Measurements from ENCODE around the gene KIF25.

The KIF25 gene

GRCh38 chr6:167979436-167980139 is 17.9 kb upstream of the KIF25 start:
- Histone ChIP-seq H2AFZ (ENCODE audit: low read length) (no peak overlapping the region), H3K9ac (ENCODE audit: low read depth, low read length, poor library complexity, severe bottlenecking) (no peak overlapping the region), H3K27me3 (ENCODE audit: insufficient read depth, low read length, poor library complexity, severe bottlenecking) (no peaks in the 10 kb centered on the region), H3K9me3 (ENCODE audit: insufficient read depth, low read depth, low read length) (no peaks in the 10 kb centered on the region; the same call in 1 of the 2 replicates), H3F3A (ENCODE audit: low read depth) (no peaks in the 10 kb centered on the region), H3K36me3 (ENCODE audit: insufficient read depth, low read length) (no peaks in the 10 kb centered on the region), H3K79me2 (ENCODE audit: insufficient read depth, low read length) (no peaks in the 10 kb centered on the region), H3K4me1 (ENCODE audit: insufficient read depth, low read length, poor library complexity, severe bottlenecking) (no peaks in the 10 kb centered on the region), H3K4me2 (ENCODE audit: low read depth, low read length, poor library complexity, severe bottlenecking) (no peak overlapping the region), H3K9me2 (replicated peaks; ENCODE audit: low read depth, low read length) (no peaks in the 10 kb centered on the region), H3K4me3 (ENCODE audit: low read length, poor library complexity, severe bottlenecking) (no peak overlapping the region), H4K20me1 (ENCODE audit: insufficient read depth, low read length, poor library complexity, severe bottlenecking) (no peaks in the 10 kb centered on the region)
- no peak for TF ChIP-seq EZH2phosphoT487 (IDR thresholded peaks at IDR 0.05; ENCODE audit: borderline replicate concordance)
- TF ChIP-seq, protein P1, sequence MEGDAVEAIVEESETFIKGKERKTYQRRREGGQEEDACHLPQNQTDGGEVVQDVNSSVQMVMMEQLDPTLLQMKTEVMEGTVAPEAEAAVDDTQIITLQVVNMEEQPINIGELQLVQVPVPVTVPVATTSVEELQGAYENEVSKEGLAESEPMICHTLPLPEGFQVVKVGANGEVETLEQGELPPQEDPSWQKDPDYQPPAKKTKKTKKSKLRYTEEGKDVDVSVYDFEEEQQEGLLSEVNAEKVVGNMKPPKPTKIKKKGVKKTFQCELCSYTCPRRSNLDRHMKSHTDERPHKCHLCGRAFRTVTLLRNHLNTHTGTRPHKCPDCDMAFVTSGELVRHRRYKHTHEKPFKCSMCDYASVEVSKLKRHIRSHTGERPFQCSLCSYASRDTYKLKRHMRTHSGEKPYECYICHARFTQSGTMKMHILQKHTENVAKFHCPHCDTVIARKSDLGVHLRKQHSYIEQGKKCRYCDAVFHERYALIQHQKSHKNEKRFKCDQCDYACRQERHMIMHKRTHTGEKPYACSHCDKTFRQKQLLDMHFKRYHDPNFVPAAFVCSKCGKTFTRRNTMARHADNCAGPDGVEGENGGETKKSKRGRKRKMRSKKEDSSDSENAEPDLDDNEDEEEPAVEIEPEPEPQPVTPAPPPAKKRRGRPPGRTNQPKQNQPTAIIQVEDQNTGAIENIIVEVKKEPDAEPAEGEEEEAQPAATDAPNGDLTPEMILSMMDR (conservative IDR thresholded peaks at IDR 0.05; ENCODE audit: low read length) = no peak

DNA sequence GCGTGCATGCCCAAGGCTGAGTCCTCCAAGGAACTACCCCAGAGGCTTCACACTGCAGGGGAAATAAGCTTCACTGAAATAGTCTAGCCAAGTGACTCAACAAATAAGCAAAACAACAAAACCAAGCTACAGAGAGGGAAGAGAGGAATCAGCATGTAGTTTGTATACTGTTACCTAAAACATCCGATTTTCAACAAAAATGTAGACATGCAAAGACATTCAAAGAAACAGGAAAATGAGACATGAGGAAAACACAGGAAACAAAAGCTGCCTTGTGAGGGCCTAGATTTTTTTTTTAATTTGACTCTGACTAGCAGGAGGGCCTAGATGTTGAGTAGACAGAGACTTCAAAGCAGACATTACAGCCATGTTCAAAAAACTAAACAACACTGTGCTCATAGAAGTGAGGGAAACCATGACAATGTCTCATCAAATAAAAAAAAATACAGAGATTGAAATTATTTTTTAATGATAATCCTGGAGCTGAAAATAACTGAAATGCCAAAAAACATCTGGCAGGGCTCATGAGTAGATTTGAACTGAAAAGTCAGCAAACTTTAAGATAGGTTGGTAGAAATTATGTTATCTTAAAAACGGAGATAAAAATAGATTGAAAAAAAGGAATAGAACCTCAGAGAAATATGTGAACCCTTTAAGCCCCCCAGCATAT is 16.4 kb upstream of the KIF25 start:
- Histone ChIP-seq H3K27me3 (ENCODE audit: insufficient read depth, low read length, poor library complexity, severe bottlenecking) (no peaks in the 10 kb centered on the region), H3K4me2 (ENCODE audit: low read depth, low read length, poor library complexity, severe bottlenecking) (no peak overlapping the region), H3K79me2 (ENCODE audit: insufficient read depth, low read length) (no peaks in the 10 kb centered on the region), H3K4me3 (ENCODE audit: low read length, poor library complexity, severe bottlenecking) (no peak overlapping the region), H3K9me3 (ENCODE audit: insufficient read depth, low read depth, low read length) (no peaks in the 10 kb centered on the region; the same call in 1 of the 2 replicates), H3K36me3 (ENCODE audit: insufficient read depth, low read length) (no peaks in the 10 kb centered on the region), H3K9me2 (replicated peaks; ENCODE audit: low read depth, low read length) (no peaks in the 10 kb centered on the region), H3F3A (ENCODE audit: low read depth) (no peaks in the 10 kb centered on the region), H3K4me1 (ENCODE audit: insufficient read depth, low read length, poor library complexity, severe bottlenecking) (no peaks in the 10 kb centered on the region), H4K20me1 (ENCODE audit: insufficient read depth, low read length, poor library complexity, severe bottlenecking) (no peaks in the 10 kb centered on the region), H3K9ac (ENCODE audit: low read depth, low read length, poor library complexity, severe bottlenecking) (no peak overlapping the region), H2AFZ (ENCODE audit: low read length) (no peak overlapping the region)
- no peak for TF ChIP-seq EZH2phosphoT487 (IDR thresholded peaks at IDR 0.05; ENCODE audit: borderline replicate concordance)
- TF ChIP-seq, protein P1 (conservative IDR thresholded peaks at IDR 0.05; ENCODE audit: low read length) = no peak

GRCh38 chr6:167981916-167982462 is 15.5 kb upstream of the KIF25 start:
- H3K36me3 ChIP-seq (ENCODE audit: insufficient read depth, low read length) = no peaks in the 10 kb centered on the region
- H3K4me3 ChIP-seq (ENCODE audit: low read length, poor library complexity, severe bottlenecking) = no peak overlapping the region
- H3K9me3 ChIP-seq (ENCODE audit: insufficient read depth, low read depth, low read length) = no peaks in the 10 kb centered on the region; the same call in 1 of the 2 replicates
- H3F3A ChIP-seq (ENCODE audit: low read depth) = no peaks in the 10 kb centered on the region
- H3K9me2 ChIP-seq (replicated peaks; ENCODE audit: low read depth, low read length) = no peaks in the 10 kb centered on the region
- no peak overlapping the region for H3K4me2 ChIP-seq (ENCODE audit: low read depth, low read length, poor library complexity, severe bottlenecking)
- no peak overlapping the region for H3K9ac ChIP-seq (ENCODE audit: low read depth, low read length, poor library complexity, severe bottlenecking)
- H3K27me3 ChIP-seq (ENCODE audit: insufficient read depth, low read length, poor library complexity, severe bottlenecking) = no peaks in the 10 kb centered on the region
- TF ChIP-seq, protein P1 (conservative IDR thresholded peaks at IDR 0.05; ENCODE audit: low read length) = no peak
- H3K79me2 ChIP-seq (ENCODE audit: insufficient read depth, low read length) = no peaks in the 10 kb centered on the region
- no peaks in the 10 kb centered on the region for H3K4me1 ChIP-seq (ENCODE audit: insufficient read depth, low read length, poor library complexity, severe bottlenecking)
- H2AFZ ChIP-seq (ENCODE audit: low read length) = no peak overlapping the region
- H4K20me1 ChIP-seq (ENCODE audit: insufficient read depth, low read length, poor library complexity, severe bottlenecking) = no peaks in the 10 kb centered on the region

Measured in Loucy (cell line).